ENCODE measurements around the gene CHMP6. TPM values are rescaled to one million over a fixed set of nuclear protein-coding genes. Genes with fewer than 3 reads are reported as not detected.
A peak's percentile ranks its signal among the peaks of the same experiment; 100 is the strongest.

CHMP6 gene
- total RNA-seq, 2 experiments from 2014 or later = 31.3 to 32.9 TPM

DNA sequence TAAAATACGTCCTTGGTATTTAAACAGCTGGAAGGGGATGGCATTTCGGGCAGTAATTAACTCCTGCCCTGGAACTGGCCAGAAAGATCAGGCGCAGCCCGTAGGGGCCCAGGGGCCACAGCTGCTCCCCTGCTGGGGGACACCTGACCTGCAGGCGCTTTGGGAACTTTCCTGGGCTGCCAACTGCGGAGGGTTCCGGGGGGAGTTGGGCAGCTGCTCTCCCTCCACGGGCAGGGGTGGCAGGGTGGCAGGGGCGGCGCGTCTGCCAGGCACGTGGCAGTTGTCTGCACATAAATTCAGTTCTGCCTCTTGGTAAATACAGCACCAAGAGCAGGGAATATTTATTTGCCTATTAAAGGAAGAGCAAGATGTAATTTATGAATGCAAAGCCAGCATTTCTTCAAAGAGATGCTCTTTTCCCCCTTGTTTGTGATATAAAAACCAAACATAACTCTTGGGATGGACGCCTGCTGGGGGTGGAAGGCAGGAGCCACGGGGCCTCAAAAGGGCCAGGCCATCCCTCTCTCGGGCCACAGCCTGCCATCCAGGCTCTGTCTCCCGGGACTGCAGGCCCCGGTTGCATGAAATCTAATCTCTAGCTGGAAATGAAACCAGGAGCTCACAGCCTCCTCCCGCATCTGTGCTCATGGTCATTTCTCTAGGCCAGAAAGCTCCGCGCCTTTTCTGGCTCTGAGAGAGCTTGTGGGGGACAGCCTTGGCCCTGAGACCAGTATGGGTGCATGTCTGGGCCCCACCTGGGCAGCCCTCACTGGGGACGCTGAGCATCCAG lies 29.9 kb upstream of the CHMP6 start:
- H3K27me3 Mint-ChIP-seq = no peaks in the 10 kb centered on the region
- no peaks in the 10 kb centered on the region for H3K9me3 Mint-ChIP-seq
- CTCF ChIA-PET = no interaction called here
- POLR2A ChIA-PET = no interaction called here
- no peak overlapping the region for H3K27ac Mint-ChIP-seq
- no peak for DNase-seq
- H3K4me3 Mint-ChIP-seq = no peak overlapping the region
- no peaks in the 10 kb centered on the region for H3K4me1 Mint-ChIP-seq
- H3K36me3 Mint-ChIP-seq (ENCODE audit: low read depth) = peaks cover 3% of the 10 kb centered on the region

DNA sequence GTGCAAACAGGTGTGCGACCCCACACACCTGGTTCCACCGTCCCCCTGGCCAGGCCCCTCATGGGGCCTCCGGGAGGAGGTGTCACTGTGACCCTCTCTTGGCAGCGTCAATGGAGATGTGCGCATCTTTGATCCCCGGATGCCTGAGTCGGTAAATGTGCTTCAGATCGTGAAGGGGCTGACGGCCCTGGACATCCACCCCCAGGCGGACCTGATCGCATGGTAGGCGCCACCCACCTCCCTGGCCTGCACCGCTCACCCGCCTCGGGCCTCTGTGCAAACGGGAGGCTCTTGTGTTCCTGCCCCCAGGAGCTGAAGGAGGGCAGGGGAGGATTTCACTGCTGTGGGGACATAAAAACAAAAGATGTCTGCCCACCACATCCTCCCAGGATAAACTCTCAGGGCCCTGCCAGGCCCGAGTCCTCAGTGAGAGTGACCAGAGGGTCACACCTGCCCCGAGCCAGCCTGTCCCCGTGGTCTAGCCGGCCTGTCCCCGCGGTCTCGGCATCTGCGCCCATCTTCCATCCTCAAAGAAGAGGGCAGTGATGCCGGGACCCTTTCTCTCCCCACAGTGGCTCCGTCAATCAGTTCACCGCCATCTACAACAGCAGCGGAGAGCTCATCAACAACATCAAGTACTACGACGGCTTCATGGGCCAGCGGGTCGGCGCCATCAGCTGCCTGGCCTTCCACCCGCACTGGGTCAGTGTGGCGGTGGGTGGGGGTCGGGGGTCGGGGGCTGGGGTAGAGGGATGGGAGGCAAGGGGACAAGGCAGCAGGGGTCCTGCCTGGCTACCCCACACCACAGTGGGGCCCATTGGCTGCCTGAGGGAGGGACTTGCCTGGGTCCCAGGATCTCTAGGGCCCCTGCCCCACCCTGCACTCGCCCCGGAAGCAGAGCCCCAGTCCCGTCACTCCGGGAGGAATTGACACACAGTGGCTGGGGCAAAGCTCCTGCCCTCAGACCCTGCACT lies 29.0 kb upstream of the CHMP6 start:
- CTCF ChIA-PET = no interaction called here
- no peak overlapping the region for H3K27ac Mint-ChIP-seq

DNA sequence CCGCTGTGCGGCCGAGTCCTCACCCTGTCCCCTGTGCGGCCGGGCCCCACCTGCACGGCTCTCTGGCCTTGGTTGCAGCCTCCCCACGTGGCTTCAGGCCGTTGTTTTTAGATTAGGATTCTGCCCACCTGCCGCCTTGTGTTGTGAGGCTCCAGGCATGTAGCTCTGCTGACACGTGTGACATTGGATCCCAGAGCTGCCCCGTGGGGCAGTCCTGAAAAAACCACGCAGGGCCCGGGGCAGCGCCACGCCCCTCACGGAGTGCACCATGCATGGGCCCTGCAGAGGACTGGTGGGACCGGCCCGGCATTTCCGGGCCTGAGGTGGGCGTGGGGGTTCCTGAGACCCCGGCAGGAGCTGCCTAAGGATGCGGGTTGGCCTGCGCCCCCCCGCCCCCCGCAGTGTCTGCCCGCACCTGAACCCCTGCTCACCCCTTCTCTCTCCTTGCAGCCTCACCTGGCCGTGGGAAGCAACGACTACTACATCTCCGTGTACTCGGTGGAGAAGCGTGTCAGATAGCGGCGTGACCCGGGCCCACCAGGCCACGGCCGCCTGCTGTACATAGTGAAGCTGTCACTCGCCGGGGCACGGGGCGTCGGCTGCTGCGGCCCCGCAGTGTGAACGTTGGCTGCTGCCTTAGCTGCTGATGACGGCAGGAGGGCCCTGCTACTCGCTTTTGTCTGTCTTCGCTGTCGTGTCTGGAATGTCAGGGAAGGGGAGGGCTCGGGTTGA lies 27.7 kb upstream of the CHMP6 start:
- no peak overlapping the region for H3K27ac Mint-ChIP-seq
- ChIA-PET CTCF (interaction anchor here (0.6 kb wide), 1 partner anchor 26 kb away, joined by 3 read pairs; no protein-coding TSS in a partner anchor), POLR2A (no interaction called here)
- H3K27me3 Mint-ChIP-seq = no peaks in the 10 kb centered on the region
- H3K36me3 Mint-ChIP-seq (ENCODE audit: low read depth) = peaks cover 3% of the 10 kb centered on the region
- no peaks in the 10 kb centered on the region for H3K9me3 Mint-ChIP-seq
- H3K4me1 Mint-ChIP-seq = peaks cover 2% of the 10 kb centered on the region
- no peak overlapping the region for H3K4me3 Mint-ChIP-seq
- DNase-seq = no peak

More for the DNA sequence above, 29.0 kb upstream of the CHMP6 start:
- Mint-ChIP-seq H3K36me3 (ENCODE audit: low read depth) (peaks cover 3% of the 10 kb centered on the region), H3K4me1 (no peaks in the 10 kb centered on the region), H3K4me3 (no peak overlapping the region), H3K9me3 (no peaks in the 10 kb centered on the region), H3K27me3 (no peaks in the 10 kb centered on the region)
- POLR2A ChIA-PET = no interaction called here
- DNase-seq = no peak

DNA sequence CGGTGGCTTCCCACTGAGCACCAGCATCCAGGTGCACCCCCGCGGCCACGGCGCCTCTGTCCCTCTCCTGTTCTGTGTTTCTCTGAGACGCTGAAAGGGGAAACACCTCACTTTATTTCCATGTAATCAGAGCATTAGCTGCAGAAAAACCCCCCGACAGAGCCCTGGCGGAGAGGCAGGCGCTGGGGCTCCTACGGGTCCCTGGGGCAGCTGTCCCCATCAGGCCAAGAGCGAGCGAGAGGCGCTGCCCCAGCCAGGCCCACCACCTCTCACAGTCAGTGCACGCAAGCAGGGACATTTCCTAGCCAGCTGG lies 27.1 kb upstream of the CHMP6 start:
- Mint-ChIP-seq H3K4me3 (no peak overlapping the region), H3K4me1 (peaks cover 3% of the 10 kb centered on the region), H3K36me3 (ENCODE audit: low read depth) (peaks cover 3% of the 10 kb centered on the region), H3K9me3 (no peaks in the 10 kb centered on the region), H3K27me3 (no peaks in the 10 kb centered on the region), H3K27ac (no peak overlapping the region)
- DNase-seq = no peak
- POLR2A ChIA-PET = no interaction called here
- CTCF ChIA-PET = no interaction called here

DNA sequence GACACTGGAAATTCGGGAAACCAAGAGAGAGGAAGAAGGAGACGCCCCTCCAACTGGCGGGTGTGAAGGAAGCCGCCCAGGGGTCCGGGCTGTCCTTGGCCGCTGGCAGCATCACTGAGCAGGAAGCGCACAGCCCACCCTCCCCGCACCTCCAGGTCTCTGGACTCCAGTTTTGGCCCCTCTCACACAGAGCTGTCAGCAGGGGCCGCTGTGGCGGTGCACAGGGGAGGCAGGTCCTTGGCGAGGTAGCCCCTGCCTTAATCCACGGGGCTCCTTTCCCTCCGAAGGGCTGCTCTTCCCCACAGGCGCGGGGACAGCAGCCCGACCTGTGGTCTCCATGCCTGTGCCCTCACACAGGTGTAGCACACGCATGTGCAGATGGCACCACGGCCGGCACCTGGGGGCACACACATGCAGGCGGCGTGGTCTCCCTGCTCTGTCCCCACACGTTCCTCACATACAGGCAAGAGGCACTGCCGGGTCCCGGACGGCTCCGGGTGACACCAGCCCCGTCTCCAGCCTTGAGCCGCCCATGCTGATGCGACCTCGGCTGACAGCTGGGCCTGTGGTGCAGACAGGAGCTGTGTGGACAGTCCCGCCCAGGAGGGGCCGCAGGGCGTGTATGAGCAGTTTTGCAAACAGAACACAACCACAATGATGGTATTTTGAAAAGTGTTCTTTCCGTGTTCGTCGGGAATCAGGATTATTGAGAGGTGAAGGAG lies 26.6 kb upstream of the CHMP6 start:
- Mint-ChIP-seq H3K4me1 (peaks cover 4% of the 10 kb centered on the region), H3K27me3 (no peaks in the 10 kb centered on the region), H3K27ac (no peak overlapping the region), H3K9me3 (no peaks in the 10 kb centered on the region), H3K4me3 (no peak overlapping the region), H3K36me3 (ENCODE audit: low read depth) (peaks cover 3% of the 10 kb centered on the region)
- CTCF ChIA-PET = interaction anchor here (1.6 kb wide), 1 partner anchor 8 kb away, joined by 5 read pairs; no protein-coding TSS in a partner anchor
- POLR2A ChIA-PET = no interaction called here
- DNase-seq = no peak

DNA sequence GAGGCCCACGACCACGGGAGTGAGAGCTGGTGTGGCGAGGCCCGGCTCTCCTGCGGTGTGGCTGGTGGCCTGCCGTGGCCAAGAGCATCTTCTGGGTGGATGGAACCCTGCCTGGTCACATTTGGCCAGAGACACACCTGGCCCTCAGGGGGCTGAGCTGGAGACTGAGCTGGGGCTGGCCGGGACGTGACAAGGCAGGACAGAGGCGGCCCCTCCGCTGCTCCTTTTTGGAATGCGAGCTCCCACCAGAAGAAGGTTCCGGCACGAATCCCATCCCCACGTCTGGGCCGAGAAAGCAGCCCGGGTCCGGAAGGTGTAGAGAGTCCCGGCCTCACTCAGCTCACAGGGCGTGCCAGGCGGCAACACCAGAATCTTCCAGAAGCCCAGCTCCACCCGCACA lies 26.0 kb upstream of the CHMP6 start:
- H3K27me3 Mint-ChIP-seq = no peaks in the 10 kb centered on the region
- peaks cover 3% of the 10 kb centered on the region for H3K36me3 Mint-ChIP-seq (ENCODE audit: low read depth)
- H3K9me3 Mint-ChIP-seq = no peaks in the 10 kb centered on the region
- ChIA-PET CTCF (interaction anchor here (1.6 kb wide), 1 partner anchor 9 kb away, joined by 5 read pairs; no protein-coding TSS in a partner anchor), POLR2A (no interaction called here)
- DNase-seq = no peak
- H3K4me3 Mint-ChIP-seq = no peak overlapping the region
- H3K4me1 Mint-ChIP-seq = peaks cover 8% of the 10 kb centered on the region
- H3K27ac Mint-ChIP-seq = no peak overlapping the region

DNA sequence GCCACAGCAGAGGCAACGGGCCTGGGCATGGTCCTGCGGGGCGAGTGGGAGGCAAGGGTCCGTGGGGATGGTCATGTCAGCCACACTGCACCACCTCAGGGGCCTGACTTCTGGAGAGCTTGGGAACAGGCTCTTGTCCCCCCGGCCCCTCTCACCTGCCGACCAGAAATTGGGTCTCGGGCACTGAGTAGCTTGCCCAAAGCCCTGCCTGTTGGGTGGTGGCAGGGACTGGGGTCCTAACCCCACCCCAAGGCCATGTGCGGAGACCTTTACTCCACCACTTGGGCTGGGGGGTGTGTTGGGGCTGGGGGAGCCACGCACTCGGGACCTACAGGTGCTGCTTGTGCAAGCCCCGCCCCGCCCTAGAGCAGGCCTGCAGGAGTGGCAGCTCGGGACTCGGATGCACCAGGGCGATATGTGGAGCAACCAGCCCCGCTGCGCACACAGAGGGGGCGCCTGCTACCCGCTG lies 24.2 kb upstream of the CHMP6 start:
- ChIA-PET POLR2A (no interaction called here), CTCF (no interaction called here)
- H3K36me3 Mint-ChIP-seq (ENCODE audit: low read depth) = peaks cover 3% of the 10 kb centered on the region
- peaks cover 2% of the 10 kb centered on the region for H3K27me3 Mint-ChIP-seq
- no peaks in the 10 kb centered on the region for H3K9me3 Mint-ChIP-seq
- no peak overlapping the region for H3K4me3 Mint-ChIP-seq
- DNase-seq = no peak
- H3K4me1 Mint-ChIP-seq = peaks cover 9% of the 10 kb centered on the region
- no peak overlapping the region for H3K27ac Mint-ChIP-seq

DNA sequence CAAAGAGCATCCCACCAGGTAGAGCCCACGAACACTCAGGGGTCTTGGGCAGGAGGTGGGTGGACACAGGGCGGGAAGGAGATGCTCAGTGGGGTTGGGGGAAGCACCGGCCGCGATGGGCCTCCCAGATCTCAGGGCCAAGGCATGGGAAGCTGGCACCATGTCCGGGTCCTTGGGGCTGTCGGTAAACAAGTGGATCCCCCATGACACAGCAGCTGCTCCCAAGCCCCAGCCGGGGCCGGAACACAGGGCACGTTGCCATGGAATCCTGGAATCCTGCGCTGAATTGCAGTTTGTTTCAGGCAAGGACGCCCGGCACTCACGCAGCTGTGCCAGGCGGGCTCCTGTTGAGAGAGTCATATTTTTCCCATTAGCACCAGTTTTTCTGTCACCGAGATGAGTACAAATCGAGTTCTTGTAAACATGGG lies 23.0 kb upstream of the CHMP6 start:
- CTCF ChIA-PET = interaction anchor here (0.7 to 2.8 kb wide), 2 partner anchors 11 to 541 kb away, joined by 3 to 14 read pairs; no protein-coding TSS in a partner anchor
- POLR2A ChIA-PET = no interaction called here
- H3K27ac Mint-ChIP-seq = no peak overlapping the region

DNA sequence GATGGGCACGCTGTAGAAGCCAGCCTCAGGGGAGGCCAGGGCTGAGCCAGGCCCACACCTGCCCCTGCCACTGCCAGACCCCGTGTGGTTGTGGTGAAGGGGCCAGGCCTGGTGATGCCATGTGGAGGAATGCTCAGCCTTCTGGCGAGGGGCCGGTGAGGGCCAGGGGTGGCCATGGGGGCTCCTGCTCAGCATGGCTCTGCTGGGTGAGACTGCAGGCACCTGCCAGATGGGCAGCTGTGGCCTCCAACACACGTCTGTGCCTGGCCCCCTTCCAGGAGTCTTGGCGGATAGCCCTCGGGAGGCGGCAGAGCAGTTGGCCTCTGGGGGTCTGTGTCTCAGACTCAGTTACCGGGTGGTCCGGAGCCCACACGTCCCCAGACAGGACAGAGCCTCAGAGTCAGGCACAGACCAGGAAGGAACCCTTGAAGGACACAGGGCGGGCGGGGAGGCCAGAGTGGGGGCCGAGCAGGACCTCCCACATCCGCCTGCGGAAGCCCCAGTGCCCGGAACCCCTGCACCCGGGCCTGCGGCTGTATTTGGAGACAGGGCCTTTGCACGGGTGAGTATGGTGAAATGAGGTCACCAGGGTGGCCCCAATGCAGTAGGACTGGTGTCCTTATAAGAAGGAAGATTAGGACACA lies 22.5 kb upstream of the CHMP6 start:
- ChIA-PET CTCF (interaction anchor here (1.2 to 2.8 kb wide), 3 partner anchors 57 to 542 kb away, joined by 3 to 14 read pairs (median 4); no protein-coding TSS in a partner anchor), POLR2A (no interaction called here)
- H3K9me3 Mint-ChIP-seq = no peaks in the 10 kb centered on the region
- no peak overlapping the region for H3K4me3 Mint-ChIP-seq
- H3K36me3 Mint-ChIP-seq (ENCODE audit: low read depth) = peaks cover 3% of the 10 kb centered on the region
- peak overlapping the region; percentile 68 for H3K27ac Mint-ChIP-seq
- peaks cover 9% of the 10 kb centered on the region for H3K4me1 Mint-ChIP-seq
- no peak for DNase-seq
- H3K27me3 Mint-ChIP-seq = peaks cover 2% of the 10 kb centered on the region

More for the DNA sequence above, 23.0 kb upstream of the CHMP6 start:
- Mint-ChIP-seq H3K4me1 (peaks cover 9% of the 10 kb centered on the region), H3K4me3 (no peak overlapping the region), H3K36me3 (ENCODE audit: low read depth) (peaks cover 3% of the 10 kb centered on the region), H3K9me3 (no peaks in the 10 kb centered on the region), H3K27me3 (peaks cover 2% of the 10 kb centered on the region)
- DNase-seq = no peak

DNA sequence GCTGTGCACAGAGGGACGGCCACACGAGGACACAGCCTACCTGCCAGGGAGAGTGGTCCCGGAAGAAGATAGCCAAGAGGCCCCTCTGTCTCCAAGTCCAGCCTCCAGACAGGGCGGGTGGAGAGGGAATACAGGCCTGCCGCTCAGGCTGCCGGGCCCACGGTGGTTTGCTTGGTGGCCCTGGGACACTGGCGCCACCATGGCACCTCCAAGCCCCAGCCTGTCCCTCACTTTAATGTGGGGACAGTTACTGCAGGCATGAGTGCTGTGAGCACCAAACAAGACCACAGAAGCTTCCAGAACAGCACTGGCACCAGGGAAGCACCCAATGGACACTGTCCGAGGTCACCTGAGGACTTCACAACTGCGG lies 22.0 kb upstream of the CHMP6 start:
- DNase-seq = no peak
- Mint-ChIP-seq H3K27ac (no peak overlapping the region), H3K4me1 (peaks cover 9% of the 10 kb centered on the region), H3K4me3 (no peak overlapping the region), H3K9me3 (no peaks in the 10 kb centered on the region), H3K27me3 (peaks cover 4% of the 10 kb centered on the region), H3K36me3 (ENCODE audit: low read depth) (peaks cover 3% of the 10 kb centered on the region)
- CTCF ChIA-PET = interaction anchor here (0.6 to 2.8 kb wide), 7 partner anchors 10 to 542 kb away, joined by 3 to 14 read pairs (median 3); no protein-coding TSS in a partner anchor
- POLR2A ChIA-PET = no interaction called here

DNA sequence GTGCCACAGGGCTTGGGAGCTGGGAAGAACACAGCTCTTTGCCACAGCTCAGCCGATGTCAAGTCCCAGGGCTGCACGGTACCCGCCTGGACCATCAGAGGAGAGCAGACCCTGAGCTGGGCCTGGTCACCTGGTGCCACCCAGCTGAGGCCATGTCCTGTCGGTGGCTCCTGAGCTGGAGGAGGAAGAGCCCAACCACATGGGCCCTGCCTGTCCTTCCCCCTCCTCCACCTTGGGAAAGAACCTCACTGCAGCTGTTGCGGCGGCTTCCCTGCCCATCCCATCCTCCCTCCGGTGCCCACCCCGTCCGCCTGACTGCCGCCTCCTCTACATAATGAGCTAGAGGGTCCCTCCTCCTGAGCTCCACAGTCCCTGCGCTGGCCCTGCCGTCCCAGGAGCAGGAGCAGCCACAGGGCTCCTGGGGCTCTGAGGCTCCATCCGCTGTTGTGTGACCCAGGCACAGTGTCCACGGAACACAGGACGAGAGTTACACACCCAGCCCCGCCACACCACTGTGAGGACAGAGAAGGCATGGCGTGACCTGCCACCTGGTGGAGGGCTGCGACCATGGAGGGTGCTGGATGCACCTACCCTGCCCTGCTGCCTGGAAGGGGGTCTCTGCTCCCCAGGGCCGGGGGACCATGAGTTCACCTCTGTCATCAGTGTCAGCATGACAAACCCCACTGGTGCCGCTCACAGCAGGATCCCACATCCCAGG lies 21.4 kb upstream of the CHMP6 start:
- CTCF ChIA-PET = interaction anchor here (0.6 to 2.8 kb wide), 9 partner anchors 11 to 543 kb away, joined by 3 to 14 read pairs (median 3); no protein-coding TSS in a partner anchor
- POLR2A ChIA-PET = no interaction called here
- no peak overlapping the region for H3K4me3 Mint-ChIP-seq
- no peaks in the 10 kb centered on the region for H3K9me3 Mint-ChIP-seq
- DNase-seq = peak; percentile 61
- peak overlapping the region; percentile 57 for H3K27ac Mint-ChIP-seq
- H3K27me3 Mint-ChIP-seq = peaks cover 4% of the 10 kb centered on the region
- peaks cover 9% of the 10 kb centered on the region for H3K4me1 Mint-ChIP-seq
- peaks cover 3% of the 10 kb centered on the region for H3K36me3 Mint-ChIP-seq (ENCODE audit: low read depth)
